HG03378 (cell line): ENCODE results near the gene PROCA1.

ENCODE experiments used
- ATAC-seq: cut with Tn5 transposase; IDR thresholded peaks from one replicate; pipeline ENCODE4 v1.9.1; 2021; ENCODE audit warnings: mild to moderate bottlenecking, moderate library complexity; ENCODE audit not compliant: unreplicated experiment

PROCA1 gene

DNA sequence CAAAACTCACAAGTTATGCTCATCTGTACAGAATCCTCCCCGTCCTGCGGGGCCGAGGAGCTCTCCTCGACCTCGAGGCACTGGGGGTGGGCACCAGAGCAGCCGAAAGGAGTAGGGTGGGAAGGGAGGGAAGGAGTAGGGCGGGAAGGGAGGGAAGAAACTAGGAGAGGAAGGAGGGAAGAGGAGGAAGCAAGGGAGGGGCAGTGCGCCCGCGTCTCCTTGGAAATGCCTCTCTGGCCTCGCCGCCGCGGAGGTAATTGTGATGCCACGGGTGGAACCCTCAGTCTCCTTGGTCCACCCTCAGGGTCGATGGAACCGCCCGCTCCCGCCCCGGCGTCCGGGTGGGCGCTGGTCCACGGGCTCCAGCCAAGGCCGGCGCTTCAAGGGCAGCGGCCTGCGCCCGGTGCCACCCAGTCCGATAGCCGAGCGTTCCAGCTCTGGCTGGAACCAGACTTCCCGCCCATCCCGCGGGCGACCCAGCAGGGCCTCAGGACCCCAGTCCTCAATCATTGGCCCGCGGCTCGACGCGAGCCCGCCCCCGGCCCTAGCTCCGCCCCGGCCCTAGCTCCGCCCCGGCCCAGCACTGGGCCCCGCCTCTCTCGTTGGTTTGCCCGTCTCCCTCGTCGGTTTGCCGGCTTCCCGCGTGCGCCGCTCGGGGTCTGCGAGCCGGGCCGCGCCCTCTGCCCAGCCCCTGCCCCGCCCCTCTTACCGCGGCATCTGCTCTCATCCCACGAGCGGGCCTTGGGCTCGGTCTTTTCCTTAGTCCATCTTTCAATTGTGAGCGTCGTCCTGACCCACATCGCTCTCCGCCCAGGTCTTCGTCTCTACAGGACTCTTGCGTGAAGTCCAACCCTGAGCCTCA is 596 bp downstream of the PROCA1 start:
- ATAC-seq: peak; percentile 58

GRCh38 chr17:28707339-28707720 is 4.4 kb downstream of the PROCA1 start:
- ATAC-seq: no peak

DNA sequence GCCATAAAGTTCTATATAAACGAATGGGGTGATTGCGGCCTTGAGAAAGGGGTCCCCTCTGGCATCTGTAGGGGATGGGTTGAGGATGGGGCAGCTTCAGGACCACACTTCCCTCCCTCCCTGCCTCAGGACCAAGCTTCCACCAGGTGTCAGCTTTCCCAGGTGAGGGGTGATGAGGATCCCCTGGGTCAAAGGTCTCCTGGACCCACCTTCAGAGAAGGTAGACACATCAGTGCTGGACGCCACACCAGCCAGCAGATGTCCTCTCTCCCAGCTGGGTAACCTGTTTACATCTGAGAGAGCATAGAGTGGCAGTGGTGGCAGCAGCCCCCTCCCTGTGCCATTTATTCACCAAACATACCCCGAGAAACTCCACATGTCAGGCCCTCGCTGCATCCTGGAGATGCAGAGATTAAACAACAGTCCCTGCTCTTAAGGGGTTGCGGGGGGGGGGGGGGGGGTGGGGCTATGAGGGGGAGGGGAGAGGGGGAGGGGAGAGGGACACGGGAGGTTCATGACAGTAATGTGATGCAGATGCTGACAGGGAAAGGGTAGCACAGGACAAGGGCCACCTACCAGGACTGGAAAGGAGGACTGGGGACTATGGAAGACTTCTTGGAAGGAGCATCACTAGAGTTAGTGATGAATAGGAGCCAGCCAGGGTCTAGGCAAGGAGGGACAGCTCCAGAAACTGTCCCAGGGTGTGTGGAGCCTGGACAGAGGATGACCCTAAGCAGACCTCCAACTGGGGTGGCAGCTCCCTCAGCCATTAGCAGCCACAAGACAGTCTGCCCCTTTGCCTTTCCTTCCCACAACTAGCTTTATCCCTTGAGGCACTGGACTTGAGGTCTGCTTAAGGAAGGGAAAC is 5.0 kb downstream of the PROCA1 start:
- ATAC-seq: no peak

- no peak for ATAC-seq
Observed at GRCh38 chr17:28705728-28706334, 5.9 kb downstream of the PROCA1 start.

DNA sequence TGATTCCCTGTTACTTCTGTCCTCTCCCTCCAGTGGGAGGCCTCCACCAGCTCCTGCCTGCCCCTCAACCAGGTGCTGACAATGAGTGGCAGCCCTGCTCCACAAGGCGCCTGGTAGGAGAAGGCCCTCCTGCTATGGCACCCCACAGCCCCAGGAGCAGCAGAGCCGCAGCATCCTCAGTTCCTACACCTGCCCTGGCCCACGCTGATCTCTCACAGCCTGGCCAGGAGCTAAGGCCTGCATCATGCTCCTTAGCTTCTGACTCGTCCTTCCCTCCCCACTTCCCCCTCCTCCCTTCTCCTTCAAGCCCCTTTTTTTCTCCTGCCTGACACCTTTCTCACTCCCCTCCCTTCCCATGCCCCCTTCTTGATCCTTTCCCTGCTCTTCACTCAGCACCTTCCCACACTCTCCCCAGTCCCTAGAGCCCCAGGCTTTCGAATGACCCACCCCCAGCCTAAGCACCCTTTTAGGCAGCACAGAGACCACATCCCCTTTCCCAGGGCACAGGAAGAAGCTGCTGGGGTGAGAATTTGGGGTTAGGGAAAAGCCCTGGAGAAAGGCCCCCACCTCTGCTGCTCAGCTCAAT is 6.5 kb downstream of the PROCA1 start:
- ATAC-seq: no peak

DNA sequence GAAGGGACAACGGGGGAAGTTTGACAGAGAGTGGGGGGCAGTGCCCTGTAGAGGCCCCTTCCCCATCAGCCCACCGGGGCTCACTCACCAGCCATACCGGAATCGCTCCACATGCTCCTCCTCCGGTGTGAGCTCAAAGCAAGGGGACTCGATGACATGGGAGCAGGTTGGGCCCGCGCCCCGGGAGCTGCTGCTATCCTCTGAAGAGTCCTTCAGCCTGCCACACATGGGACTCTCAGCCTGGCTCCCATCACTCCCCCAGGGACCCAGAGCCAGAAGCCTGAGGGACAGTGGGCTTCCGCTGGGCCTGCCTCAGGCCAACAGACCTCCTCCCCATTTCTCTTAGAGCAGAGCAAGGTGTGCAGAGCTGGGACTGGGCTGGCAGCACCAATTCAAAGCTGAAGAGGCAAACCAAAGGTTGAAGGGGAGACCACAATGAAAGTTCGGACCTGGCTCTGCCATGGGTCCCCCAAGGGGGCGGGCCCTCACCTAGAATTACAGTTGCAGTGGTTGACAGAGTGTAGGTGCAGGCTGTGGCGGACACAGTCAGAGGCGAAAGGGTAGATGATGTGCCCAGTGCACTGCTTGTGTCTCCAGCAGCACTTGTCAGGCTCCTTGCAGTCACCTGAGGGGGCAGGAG is 7.3 kb downstream of the PROCA1 start:
- ATAC-seq: no peak

- no peak for ATAC-seq
Observed at GRCh38 chr17:28703552-28704218, 8.0 kb downstream of the PROCA1 start.

GRCh38 chr17:28702752-28703150 is 8.9 kb downstream of the PROCA1 start:
- ATAC-seq: no peak

DNA sequence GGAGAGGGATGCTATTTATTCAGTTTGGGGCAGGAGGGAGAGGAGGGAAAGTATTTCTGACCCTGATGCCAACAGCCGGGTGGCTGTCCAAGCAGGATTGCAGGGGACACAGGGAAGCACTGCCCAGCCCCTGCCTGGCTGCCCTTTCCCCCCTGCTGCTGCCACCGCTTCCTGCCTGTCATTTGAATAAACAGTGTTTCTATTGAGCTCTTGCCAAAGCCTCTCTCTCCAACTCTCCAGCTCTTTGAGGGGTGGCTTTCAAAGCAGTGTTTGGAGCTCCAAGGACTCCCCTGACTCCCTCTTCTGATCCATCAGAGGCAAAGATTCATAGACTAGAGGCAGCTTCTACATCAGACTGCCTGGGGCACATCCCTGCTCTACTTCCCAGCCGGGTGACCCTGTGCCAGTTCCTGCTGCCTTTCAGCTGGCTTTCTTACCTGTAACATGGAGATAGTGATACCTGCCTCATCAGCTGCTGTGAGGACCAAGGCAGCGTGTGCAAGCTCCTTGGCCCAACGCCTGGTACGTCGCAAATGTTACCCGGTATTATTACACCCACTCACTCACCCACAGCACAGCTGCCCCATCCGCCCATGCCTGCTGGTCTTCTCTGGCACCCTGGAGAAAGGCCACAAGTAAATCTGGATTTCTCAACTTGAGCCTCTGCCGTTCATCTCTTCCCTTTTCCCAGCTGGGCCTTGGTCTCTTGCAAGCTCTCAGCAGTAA is 9.5 kb downstream of the PROCA1 start:
- no peak for ATAC-seq

- ATAC-seq: no peak
Observed at GRCh38 chr17:28700830-28701492, 10.7 kb downstream of the PROCA1 start.

DNA sequence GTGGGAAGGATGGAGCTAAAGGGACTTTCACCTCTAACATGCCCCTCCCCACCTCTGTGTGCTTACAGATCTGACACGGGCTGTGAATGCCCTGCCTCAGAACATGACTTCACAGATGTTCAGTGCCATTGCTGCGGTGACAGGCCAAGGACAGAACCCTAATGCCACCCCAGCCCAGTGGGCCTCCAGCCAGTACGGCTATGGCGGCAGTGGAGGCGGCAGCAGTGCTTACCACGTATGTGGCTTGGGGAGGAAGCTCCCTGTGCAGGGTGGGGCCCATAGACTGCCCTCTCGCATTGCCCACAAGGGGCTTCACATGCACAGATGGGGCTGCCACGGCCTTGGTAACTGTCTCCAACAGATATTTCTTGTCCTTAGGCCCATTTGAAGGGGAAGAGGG is 11.4 kb downstream of the PROCA1 start:
- no peak for ATAC-seq

- ATAC-seq: no peak
Observed at GRCh38 chr17:28698253-28698941, 13.3 kb downstream of the PROCA1 start.

DNA sequence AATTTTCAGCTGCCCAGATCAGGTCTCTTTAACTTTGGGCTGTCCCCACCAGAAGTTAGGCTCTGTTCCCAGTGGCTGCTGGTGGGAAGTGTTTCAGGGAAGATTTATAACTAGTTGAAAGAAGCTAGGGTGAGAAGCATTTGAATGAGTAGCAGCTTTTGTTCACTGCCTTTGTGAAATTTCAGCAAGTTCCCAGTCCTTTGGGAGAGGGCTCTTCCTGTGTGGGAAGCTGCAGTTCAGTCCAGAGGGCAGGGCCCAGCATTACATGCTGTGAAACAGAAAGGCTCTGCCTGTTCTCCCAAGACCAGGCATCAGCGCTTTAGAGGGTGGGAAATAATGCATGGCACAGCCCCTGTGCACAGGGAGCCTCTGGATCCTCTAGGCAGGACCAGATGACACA is 17.8 kb downstream of the PROCA1 start:
- no peak for ATAC-seq

GRCh38 chr17:28689011-28689410 is 22.7 kb downstream of the PROCA1 start:
- no peak for ATAC-seq

GRCh38 chr17:28688481-28688880 is 23.2 kb downstream of the PROCA1 start:
- no peak for ATAC-seq

DNA sequence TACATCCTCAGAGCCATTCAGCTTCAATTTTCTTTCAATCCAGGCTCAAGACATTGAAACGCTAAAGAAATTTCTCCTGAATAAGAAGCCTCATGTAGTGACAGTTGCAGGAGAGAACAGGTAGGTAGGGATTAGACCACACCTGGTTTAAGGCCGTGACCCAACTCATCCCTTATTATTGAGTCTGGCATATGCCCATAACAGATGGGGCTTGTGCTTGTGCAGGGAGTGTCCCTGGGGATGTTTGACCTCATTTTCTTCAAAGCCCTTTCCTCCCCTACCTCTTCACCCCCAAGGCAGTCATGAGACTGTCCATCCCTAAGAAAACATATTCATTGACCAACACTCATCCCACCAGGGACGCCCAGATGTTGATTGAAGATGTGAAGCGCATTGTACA is 25.4 kb downstream of the PROCA1 start:
- ATAC-seq: no peak

DNA sequence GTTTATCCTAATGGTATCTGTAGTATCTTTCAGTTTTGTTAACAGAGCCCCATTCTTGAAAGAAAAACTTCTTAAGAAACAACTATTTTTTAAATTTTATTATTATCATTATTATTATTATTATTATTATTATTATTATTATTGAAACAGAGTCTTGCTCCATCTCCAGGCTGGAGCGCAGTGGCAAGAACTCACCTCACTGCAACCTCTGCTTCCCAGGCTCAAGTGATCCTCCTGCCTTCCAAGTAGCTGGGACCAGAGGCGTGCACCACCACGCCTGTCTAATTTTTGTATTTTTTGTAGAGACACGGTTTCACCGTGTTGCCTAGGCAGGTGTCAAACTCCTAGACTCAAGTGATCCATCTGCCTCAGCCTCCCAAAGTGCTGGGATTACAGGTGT is 26.3 kb downstream of the PROCA1 start:
- ATAC-seq: no peak

DNA sequence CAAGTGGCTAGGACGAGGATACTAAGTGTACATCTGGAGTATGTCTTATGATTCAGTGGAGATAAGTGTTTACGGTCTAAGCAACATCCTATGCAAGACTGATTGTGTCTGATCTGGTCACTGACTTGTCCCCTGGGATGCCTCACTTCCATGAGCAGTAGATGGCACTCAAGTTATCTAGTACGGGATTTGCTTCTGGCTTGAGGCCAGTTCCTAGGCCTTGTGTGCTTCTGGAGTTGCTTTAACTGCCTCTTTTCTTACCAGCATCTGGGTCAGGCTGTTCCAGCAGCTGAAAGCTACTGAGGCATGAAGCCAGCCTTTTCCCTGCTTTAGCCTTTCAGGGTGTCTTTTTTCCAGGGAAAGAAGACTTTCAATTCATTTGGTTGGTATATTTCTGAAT is 26.7 kb downstream of the PROCA1 start:
- no peak for ATAC-seq
